Body of pancreas (tissue), 4 donors: Measurements from ENCODE around the gene GAREM1.

ENCODE experiments used
- CTCF ChIP-seq, 7 experiments: fragments of 450-650 bp in 4 of 7; fragments of 200-600 bp in 3 of 7; sonication (generic) in 3 of 7; IDR thresholded peaks; one replicate each; pipeline ENCODE4 v1.5.1; 2016 to 2019; ENCODE audit warnings: antibody characterized with exemption in 7 of 7
- POLR2A ChIP-seq, 3 donors: fragments of 450-650 bp; IDR thresholded peaks; one replicate each; pipeline ENCODE4 v1.6.1; 2016; ENCODE audit warnings: antibody characterized with exemption in 3 of 3, mild to moderate bottlenecking in 2 of 3

DNA sequence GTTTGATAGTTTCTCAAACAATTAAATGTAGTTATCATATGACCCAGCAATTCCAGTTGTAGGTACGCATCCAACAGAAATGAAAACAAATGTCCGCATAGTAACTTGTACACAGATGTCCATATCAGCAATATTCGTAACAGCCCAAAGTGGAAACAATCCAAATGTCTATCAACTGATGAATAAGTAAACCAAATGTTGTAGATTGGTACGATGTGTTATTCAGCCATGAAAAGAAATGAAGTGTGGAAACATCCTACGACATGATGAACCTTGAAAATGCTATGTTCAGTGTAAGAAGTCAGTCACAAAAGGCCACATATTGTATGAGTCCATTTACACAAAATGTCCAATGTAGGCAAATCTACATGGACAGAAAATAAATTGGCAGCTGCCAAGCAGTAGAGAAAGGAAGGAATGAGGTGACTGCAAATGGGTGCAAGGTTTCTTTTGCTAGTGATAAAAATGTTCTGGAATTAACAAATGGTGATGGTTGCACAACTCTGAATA is 26.9 kb downstream of the GAREM1 start:
- TF ChIP-seq CTCF (IDR thresholded peaks at IDR 0.05) (no peak), POLR2A (IDR thresholded peaks at IDR 0.05) (no peak)
